GM21367 (cell line): ENCODE results near the gene TSPAN15.
A peak's percentile ranks its signal among the peaks of the same experiment; 100 is the strongest.

Experiments used
- ATAC-seq: cut with Tn5 transposase; IDR thresholded peaks from one replicate; pipeline ENCODE4 v1.9.1; 2021; ENCODE audit not compliant: unreplicated experiment

The TSPAN15 gene

DNA sequence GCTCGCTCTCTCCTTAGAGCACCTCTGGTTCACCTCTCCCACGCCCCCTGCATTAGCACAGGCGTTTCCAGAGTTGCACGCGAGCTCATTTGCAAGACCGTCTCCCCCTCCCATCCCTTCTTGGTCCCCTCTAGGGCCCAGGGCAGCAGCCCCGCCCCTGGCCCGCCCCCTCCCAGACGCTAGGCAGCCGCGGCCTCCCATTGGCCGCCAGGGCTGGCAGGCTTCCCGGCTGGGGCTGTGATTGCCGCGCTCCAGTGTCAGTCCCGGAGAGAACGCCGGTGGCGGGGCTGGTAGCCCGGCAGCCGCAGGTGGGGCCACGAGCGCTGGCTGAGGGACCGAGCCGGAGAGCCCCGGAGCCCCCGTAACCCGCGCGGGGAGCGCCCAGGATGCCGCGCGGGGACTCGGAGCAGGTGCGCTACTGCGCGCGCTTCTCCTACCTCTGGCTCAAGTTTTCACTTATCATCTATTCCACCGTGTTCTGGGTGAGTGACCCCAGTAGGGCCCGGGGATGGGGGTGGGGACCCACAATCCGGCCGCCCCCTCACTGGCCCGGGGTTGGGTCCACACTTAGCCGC, at the start of gene TSPAN15:
TSPAN15 (plus strand) TSS at position 257 of the 575 bp plus-strand sequence; CDS start at position 387, 130 bp downstream.
- peak; percentile 64 for ATAC-seq

DNA sequence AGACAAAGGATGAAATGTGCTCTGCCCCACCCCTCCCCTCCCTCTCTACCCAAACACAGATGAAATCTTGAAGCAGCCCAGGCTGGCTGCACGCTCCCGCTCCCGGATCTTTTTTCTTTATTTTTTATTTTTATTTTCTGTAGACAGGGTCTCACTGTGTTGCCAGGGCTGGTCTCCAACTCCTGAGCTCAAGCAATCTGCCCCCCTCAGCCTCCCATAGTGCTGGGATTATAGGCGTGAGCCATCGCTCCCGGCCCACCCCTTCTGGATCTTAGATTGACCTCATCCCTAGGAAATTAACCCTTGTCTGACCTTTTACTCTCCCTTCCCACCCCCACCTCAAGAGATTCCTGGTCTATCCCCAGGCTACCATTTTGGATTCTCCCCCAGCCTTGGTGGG, 48.9 kb upstream of the TSPAN15 start:
- no peak for ATAC-seq

- no peak for ATAC-seq
These were observed 48.2 kb upstream of the TSPAN15 start for GRCh38 chr10:69403066-69403465.

- no peak for ATAC-seq
These were observed 47.7 kb upstream of the TSPAN15 start for GRCh38 chr10:69403519-69403918.

DNA sequence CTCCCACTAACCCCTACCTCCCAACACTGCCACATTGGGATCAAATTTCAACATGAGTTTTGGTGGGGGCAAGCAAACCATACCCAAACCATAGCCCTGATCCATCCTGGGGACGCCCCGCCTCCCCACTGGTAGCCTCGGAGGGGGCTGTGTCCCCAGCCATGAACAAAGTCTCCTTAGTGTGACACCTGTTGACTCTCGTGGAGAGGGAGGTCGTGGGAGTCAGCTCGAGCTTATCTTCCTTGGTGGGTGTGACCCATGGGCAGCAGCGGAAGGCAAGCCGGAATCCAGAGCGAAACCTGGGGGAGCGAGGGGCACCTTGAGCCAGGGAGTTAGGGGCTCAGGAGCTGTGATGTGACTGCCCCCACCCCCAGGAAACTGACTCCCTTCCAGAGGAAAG, 46.5 kb upstream of the TSPAN15 start:
- no peak for ATAC-seq

DNA sequence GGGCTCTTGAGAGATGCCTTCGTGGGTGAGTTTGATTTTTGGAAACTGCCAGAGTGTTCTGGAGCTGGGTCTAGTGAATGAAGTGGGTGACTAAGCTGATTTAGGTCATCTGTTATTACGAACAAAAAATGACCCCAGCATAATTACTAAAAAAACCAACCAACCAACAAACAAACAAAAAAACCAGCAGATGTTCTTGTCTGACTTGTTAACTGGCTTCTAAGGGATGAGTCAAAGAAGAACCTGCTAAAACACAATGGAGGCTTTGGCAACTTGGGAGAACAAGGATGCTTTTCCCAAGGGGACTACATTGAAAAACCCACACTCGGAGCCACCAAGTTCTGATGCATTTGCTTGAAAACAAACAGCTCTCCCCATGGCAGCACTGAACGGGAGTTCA, 46.0 kb upstream of the TSPAN15 start:
- ATAC-seq, result no peak

- ATAC-seq, result no peak
These were observed 44.9 kb upstream of the TSPAN15 start for GRCh38 chr10:69406302-69406811.

- ATAC-seq, result no peak
These were observed 44.3 kb upstream of the TSPAN15 start for GRCh38 chr10:69406816-69407580.

DNA sequence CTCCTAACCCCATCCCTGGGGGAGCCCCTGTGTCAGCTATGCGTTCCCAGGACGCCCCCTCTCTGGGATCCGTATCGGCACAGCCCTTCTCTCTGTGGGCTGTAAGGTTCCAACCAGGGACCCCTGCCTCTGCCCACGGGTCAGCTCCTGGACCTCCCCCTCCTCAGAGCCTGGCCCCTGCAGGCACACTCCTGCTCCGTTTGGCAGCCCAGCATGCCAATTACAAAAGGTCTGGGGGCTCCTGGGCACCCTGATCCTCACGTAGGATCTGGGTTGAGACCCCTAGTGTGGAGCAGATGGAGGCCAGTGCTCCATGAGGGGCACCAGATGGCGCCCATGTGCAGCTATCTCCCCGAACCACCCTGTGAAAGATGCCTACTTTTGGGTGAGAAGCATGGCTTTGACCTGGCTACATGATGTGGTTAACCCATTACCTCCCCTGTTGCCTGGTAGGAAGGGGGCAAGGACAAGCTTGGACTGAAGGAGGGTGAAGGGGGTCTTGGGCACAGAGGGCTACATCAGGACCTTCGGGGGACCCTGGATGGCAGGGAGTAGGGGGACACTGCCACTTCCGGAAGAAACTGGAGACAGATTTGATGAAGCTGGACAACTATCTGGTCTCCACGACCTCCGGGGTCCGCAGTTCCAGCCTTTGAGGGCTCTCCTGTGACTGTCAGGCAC, 43.5 kb upstream of the TSPAN15 start:
- ATAC-seq, result no peak

DNA sequence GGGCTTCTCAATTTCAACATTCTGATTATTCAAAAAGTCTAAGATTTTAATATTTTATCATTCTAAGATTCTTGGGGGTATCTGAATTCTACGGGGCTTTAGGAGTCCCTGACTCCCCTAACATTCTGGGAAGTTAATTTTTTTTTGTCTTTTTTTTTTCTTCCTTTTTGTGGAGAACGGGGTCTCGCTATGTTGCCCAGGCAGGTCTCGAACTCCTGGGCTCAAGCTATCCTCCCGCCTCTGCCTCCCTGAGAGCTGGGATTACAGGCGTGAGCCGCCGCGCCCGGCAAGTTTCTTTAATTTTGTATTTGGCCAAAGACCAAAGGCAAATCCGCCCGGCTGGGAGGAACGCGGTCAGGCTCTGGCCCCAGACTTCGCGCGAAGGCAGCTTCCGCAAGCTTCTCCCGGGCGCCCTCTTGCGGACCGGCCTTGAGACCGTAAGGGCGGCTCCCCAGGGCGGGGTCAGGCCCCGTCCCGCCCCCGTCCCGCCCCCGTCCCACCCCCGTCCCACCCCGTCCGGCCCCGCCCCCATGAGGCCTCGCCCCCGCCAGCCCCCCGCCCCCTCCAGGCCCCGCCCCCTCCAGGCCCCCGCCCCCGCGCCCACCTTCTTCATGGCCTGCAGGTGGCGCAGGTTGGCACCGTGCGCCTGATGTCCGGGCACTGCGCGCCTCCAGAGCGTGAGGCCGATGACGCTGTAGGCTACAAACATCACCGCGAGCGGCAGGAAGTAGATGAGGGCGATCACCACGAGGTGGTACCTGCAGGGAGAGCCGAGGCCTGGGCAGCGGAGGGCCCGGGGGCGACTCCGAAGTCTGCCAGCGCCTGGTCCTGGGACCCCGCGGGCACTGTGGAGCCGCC, 42.7 kb upstream of the TSPAN15 start:
- peak; percentile 69 for ATAC-seq

GRCh38 chr10:69409176-69409495, 42.1 kb upstream of the TSPAN15 start:
- no peak for ATAC-seq

- peak; percentile 43 for ATAC-seq
These were observed 41.3 kb upstream of the TSPAN15 start for GRCh38 chr10:69409968-69410367.

GRCh38 chr10:69410487-69410886, 40.8 kb upstream of the TSPAN15 start:
- ATAC-seq, result no peak

DNA sequence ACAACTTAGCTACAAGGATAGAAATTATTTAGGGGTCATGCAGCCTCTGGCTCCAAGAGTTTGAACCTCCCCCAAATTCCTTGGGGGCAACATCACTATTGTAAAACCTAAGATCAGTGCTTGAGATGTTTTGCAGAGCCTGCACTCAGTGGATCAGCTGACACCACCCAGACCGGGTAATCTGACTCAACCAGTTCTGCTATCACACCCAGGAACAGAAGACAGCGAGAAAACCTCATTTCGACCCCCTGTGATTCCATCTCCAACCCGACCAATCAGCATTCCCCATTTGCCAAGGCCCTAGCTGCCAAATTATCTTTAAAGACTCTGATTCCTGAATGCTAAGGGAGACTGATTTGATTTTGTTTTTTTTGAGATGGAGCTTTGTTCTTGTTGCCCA, 39.8 kb upstream of the TSPAN15 start:
- no peak for ATAC-seq

DNA sequence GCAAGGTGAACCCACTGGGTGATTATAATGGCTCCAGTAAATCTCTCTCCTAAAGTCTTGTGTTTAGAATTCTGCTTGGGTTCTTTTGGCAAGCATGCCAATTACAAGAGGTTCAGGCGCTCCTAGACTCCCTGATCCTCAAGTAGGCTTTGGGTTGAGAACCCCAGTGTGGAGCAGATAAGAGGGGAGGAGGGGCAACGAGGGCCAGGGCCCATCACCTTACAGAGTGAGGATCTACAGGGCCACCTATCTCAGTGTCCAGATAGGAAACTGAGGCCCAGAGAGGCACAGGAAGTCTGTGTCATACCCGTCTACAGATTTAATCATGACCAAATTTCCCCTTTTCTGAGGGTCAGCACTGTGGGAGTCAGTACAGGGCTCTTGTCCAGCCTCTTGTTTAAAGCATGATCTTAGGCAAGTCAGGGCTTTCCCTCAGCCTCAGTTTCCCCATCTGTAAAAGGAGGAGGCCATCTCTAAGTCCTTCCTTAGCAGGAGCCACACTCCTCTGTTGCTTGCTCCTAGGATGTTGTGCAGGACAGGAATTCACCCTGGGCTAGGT, 39.0 kb upstream of the TSPAN15 start:
- ATAC-seq, result no peak

DNA sequence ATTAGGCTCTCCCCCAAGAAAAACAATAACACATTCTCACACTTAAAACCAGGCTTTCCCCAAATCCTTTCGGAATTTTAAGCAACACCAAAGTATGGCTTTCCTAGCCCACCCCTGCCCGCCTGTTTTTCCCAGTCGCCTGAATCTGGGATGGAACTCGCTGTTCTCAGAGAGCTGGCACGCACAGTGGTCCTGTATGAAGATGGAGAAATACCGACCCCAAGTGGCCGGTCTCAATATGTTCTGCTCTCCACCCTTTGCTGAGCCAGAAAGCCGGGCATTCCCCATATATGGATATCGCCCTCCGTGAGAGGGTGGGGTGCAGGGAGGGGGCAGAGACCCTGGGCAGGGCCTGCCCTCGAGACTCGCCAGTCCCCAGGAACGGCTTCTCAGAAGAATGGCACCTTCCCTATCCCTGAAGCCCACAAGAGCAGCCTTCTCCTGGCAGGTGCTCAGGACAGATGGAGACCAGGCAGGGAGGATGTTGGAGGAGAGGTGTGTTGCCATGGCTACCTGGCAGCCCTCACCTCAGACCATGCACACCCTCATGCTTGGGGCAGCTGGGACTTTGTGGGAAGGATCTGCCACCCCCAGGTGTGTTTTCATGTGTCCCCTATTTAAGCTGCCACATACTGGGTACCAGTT, 37.9 kb upstream of the TSPAN15 start:
- no peak for ATAC-seq

DNA sequence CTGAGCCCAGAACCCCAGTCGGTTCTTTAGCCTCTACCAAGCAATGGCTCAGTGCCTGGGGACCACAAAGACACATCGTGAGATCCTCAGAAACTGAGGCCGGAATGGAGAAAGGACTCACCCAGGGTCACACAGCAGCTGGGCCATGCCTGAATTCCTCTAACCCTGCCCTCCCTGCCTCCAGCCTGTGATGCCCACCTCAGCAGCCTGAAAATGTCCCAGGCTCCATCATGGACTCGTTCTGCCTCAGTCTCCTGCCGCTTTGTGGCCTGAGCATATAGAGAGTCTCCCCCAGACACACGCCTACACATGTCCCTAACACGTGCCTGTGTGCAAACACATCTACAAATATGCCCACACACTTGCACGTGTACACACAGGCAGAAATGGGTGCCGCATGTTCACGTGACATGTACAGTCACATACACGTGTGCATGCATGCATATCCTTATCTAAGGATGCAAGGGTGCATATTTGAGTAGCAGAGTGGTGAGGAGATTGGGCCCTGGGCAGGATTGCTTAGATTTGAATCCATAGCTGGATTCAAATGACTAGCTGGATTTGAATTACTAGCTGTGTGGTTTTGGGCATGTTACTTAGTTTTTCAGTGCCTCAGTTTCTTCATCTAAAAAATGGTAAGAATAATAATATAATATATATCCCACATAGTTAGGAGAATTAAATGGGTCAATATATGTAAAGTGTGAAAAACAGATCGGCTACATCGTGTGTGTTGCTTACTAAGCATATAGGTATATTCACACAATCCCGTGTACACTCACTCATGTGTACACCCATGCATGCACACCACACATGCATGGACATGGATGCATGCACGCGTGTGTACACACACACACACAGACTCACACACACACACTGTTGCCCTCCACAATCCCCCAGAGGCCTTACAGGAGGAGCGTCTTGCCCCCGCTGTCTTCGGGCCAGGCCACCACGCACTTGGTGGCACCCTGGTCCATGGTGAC, 36.9 kb upstream of the TSPAN15 start:
- no peak for ATAC-seq

DNA sequence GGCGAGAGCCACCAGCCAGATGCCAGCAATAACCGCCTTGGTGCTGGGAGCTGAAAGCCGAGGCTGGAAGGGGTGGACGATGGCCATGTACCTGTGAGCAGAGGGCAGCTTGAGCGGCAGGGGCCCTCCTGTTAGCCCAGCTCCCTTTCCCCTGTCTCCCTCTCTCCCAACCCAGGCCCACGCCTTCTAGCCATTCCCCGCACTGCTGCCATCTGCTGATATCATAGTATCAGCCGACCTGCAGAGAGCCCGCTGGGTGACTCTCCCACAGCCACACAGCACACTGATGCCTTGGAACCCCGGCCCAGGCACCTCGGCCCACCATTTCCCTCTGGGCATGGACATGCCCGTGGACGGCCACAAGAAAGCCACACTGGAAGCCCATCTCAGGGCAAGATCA, 36.2 kb upstream of the TSPAN15 start:
- no peak for ATAC-seq

DNA sequence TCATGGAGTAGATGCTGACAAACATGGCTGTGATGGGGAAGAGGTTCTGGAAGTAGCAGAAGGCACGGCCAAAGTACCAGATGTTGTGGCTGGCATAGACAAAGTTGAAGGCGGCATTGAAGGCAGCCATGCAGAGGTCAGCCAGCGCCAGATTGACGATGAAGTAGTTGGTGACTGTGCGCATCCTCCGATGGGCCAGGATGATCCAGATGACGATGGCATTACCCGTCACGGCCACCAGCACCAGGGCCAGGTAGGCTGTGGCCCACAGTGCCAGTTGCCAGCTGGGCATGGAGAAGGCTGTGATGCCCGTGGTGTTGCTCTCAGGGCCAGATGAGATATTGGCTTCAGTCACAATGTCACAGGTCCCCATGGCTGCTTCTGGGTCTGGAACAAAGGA, 35.3 kb upstream of the TSPAN15 start:
- no peak for ATAC-seq
